Stimulated activated CD4-positive, alpha-beta T cell treated with anti-CD3 and anti-CD28 coated beads, Interleukin-12 subunit alpha, Interleukin-12 subunit beta, amount 100 ng/mL, for 24 hours (primary cell): ENCODE data around the gene ITPRIP.

Experiments used
- DNase-seq, 2 experiments: peaks; one replicate each; pipeline ENCODE4 v3.0.0-alpha.2; 2020; ENCODE audit warnings: low read depth in 2 of 2

The ITPRIP gene

DNA sequence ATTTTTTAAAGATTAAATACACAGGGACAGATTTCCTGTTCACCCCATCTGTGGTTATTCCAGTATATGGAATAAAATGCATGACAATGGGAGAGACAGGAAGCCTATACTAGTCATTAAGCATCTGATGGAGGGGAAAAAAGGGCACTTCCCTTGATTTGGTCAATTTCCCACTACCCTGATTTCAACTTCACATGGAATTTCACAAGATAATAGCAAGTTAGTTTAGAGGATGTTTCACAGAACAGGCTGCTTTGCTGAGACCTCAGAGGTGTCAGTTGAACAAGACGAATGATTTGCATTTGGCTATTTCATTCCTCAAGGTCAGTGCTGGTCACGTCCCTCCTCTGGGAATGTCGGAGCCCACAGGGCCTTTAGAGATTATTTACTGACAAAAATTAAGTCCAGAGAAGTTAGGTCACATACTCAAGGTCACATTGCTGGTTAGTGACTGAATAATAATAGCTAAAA lies 4.7 kb upstream of the ITPRIP start:
- DNase-seq, result no peak

GRCh38 chr10:104340641-104341040 lies 2.4 kb upstream of the ITPRIP start:
- DNase-seq, result no peak

DNA sequence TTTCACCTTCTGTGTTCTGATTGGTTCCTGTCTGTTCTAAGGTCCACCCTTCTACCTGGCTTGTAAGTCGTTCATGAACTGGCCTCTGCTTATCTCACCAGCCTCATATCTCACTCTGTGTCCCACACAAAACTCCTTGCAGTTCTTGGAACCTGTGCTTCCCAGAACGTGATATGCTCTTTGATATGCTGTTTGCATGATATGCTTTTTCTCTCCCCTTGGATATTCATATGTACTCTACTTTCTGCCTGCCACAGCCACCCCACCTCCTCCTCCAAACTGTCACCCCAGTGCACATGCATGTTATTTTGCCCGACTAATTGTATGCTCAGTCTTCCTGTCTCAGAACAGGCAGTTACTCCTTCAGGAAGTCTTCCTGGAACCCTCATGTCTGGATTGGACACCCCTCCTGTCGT lies 1.9 kb upstream of the ITPRIP start:
- DNase-seq, result no peak

DNA sequence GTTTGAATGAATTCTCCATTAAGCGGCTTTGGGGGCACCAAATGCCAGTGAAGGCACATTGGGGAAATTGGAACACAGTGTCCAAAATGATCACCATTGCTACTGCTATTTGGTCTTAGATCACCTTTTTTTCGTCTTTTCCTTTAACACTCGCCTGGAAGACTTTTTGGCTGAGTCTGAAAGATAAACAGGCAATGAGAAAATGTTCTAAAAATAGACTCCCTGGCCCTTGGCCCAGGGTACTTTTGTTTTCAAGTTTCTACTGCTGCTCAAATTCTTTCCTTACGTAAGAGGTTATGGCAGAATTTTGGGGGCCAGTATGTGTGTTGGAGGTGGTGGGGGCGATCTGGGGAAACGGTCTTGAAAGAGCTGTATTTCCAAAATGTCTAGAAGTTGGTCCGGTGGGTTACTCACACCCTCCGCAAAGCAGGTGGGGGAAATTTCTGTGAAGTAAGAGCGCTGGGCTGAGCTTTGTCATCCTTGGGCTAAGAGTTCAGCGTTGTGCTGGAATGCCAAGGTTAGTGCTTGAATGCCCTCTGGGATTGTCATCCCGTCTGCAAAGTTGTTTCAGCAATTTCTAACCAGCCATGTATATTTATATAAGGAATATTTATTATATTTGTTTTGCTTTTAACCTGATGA lies 1.3 kb upstream of the ITPRIP start:
- DNase-seq, result no peak

- no peak for DNase-seq
Observed at GRCh38 chr10:104337521-104337984, 712 bp downstream of the ITPRIP start.

DNA sequence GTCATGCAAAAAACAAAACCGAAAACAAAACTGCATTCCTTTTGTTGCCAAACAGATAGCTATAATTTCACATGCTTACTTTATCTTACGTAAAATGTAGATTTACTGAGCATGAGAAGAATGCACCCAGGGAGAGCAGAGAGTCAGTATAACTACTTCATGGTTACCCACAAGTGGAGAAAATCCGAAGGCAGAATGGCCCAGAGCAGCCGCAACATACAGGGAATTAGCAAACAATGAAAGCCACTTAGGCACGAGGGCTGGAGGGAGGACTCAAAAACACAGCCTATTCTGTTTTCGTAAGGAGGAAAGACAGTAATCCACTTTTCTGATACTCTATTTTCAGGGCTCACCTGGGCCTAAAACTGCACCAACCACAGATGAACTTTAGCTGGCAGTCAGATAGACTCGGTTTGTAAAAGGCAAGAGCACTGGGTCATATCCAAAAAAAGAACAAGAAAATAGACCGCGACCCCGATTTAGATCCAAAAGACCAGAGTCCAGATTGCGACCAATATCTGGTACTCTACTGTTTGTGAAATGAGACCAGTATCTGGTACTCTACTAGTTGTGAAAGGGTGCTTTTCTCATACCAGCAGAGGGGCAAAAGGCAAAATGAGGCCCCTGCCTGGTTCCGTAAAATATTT lies 1.3 kb downstream of the ITPRIP start:
- DNase-seq, result no peak

DNA sequence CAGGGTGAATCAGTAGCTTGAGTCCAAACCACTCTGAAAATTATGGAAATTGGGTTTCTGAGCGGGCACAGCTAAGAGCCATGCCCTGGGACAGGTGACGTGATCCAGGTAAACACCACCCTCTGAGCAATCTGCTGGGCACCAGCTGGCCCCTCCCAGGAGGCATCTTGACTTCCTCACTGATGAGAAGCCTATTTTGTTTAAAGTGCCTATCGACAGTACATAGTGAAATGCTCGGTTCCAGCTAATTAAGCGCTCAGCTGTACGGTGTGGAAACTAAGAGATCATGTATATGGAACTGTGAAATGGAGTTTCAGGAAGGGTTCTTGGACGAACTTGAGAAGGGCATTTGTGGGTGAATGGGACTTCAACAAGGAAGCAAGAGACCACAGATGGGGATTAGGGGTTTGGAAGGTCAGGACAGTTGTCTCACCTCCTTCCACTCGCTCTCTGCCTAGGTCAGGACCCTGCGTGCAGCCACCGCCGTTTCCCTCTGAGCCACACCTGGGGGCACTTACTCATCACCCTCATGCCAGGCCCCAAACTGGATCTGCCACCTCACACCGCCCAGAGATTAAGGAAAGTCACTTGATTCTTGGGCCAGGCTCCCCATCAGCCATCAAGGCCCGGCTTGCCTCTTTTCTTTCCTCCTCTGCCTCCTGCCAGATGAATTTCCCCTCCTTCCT lies 3.2 kb downstream of the ITPRIP start:
- no peak for DNase-seq

GRCh38 chr10:104334561-104334960 lies 3.7 kb downstream of the ITPRIP start:
- DNase-seq, result no peak

GRCh38 chr10:104333728-104334373 lies 4.4 kb downstream of the ITPRIP start:
- DNase-seq, result no peak

- no peak for DNase-seq
Observed at GRCh38 chr10:104333032-104333727, 5.1 kb downstream of the ITPRIP start.

DNA sequence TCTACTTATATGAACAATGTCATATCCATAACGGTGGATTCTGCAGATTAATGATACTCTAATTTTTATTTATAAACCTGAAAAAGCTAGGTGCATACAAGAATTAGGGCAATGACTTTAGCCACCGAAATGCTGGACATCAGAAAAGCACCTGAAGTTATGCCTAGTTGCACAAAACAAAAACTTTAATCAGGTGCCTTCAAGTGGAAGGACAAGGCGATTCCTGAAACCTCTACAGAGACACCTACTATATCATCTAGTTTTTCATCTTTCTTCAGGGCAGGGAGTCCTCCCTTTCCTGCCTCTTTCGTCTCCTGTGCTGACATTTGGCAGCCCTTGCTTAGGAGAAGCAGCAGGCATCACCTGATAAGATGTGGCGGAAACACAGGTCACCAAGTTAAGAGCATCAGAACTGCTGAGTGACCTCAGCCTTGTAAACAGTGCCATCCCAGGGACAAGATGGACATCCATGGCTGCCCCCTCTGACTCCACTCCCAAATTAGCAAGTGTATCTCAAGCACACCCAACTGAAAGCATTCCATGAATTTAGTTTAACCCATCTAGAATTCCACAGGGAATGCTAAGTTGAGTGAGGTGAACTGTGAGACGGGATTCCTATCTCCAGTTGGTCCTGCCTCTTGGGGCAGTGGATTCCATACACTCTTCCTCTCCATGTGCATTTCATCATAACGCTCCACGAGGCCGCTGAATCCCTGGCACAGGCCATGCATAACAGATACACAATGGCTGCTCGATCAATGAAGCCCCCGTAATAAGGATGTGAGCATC lies 5.8 kb downstream of the ITPRIP start:
- no peak for DNase-seq

GRCh38 chr10:104331208-104331838 lies 6.9 kb downstream of the ITPRIP start:
- no peak for DNase-seq

DNA sequence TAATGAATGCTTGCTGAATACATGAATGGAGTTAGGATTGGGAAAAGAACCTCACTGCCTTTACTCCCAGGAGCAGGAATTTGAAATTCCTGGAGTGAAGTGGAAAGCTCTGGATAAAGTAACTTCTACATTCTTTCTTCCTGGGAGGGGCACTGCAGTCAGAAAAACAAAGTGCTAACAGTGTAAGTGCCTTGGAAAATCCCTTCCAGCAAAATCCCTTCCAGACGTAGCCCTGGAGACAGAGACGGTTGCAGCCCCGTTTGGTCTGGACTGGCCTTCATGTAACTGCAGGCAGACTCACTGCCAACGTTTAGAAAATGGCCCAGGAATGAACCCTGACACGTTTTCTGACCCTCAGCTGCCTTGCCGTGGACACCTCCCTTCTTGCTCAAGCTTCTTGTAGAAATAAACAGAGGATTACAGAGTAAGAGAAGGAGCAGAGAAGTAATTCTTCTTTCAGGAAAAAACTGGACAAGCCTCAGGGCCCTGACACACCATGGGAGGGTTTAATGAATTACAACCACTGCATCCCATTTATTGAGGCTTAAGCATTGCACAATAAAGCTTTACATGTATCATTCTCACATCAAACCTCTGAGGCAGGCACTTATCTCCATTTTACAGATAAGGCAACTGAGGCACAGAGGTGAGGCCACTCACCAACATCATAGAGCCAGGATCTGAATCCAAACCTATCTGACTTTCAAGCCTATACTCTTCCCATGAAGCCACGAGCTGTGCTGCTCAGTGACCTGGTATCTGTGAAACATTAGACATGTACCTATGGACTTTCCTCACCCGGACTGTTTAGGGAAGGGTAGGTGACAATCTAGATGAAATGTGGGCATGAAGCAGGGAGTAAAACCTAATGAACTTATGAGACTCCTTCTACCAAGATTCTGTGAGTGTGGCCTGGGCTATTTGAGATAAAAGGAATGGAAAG lies 7.8 kb downstream of the ITPRIP start:
- DNase-seq, result no peak

- DNase-seq, result no peak
Observed at GRCh38 chr10:104329735-104330134, 8.5 kb downstream of the ITPRIP start.

DNA sequence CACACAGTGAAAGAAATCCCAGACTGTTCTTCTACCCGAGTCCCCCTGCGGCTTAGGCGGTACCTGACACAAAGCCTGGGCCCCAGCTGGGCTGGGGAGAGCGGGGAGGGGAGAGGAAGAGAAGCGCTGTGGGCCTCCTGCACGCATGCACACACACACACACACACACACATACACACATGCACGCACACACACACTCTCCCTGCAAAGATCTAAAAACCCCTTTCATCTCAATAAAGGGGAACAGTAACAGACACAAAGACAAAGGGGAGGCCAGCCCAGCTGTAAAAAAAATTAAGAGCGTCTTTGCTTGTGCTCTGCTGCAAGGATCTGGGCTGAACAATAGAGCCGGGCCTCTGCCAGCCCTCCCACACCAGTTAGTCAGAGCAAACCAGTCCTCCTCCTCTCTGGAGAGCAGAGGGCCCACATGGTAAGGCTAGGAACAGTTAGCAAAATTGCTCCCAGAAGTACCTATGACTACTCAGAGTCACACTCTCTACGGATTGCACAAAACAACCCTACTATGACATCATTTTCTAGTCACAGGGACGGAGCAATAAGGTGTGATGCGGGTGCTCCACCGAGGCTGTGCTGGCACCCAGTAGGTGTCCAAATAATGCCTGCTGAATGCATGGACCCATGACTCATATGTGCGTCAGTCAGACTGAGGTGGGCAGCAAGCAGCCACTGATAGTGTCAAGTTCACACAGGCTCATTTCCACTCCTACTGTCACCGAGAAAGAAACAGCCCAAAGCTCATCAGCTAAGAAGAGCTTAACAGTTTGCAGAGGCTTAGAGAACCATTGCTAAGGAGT lies 9.2 kb downstream of the ITPRIP start:
- DNase-seq, result peak; percentile 59 to 60

GRCh38 chr10:104328646-104328895 lies 9.7 kb downstream of the ITPRIP start:
- no peak for DNase-seq

DNA sequence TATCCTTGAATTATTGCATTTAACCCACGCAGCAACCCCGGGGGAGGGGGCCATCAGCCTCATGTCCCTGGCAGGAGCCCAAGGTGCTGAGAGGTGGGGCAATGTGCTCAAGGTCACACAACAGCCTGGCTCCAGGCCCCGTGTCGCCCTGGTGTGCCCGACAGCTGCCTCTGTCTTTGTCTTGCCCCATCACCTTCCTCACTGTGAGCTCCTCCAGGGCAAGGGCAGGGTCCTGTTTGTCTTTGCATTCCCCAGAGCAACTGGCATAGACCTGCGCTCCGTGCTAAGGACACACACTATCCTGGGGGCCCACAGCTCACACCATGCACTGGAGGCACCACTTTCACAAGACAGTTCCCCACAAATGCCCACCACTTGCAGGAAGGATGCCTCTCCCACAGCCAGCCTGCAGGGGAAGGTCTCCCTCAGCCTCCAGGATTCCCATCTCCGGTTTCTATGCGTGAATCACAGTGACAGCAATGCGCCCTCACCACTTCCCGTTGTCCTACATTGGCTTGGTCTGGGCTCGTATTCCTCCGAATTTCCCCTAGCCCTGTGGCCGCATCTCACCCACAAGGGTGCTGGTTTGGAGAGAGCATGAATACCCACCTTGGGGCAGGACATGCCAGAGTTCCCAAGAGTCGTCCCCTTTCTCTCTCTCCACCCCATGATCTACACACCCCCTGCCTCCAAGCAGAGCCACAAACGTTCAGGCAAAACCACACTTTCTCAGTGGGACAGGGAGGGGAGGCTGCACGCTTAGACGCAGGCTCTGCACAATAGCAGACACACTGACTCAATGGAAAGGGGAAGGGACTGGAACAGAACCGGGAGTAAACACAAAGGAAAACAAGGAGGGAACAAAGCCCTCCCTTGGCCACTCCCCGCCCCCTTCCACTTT lies 10.3 kb downstream of the ITPRIP start:
- no peak for DNase-seq
